GM12864 (cell line): ENCODE data around the gene SOX6.
A peak's percentile ranks its signal among the peaks of the same experiment; 100 is the strongest.

Experiments
- DNase-seq: peaks from one replicate; pipeline ENCODE4 v3.0.0-alpha.2; 2011; ENCODE audit warnings: low read depth
- H3K4me3 ChIP-seq: 2 replicates; pipeline ENCODE4 v1.5.1; 2011; ENCODE audit warnings: mild to moderate bottlenecking, low read depth, low read length, control low read depth
- CTCF ChIP-seq: IDR thresholded peaks from 2 replicates; pipeline ENCODE4 v1.5.1; 2011; ENCODE audit warnings: low read depth, mild to moderate bottlenecking, moderate library complexity, low read length, control low read depth, inconsistent platforms; ENCODE audit errors: missing control alignments

Gene SOX6

GRCh38 chr11:15971215-15971546 is 385.2 kb downstream of the SOX6 start:
- DNase-seq = no peak
- H3K4me3 ChIP-seq = no peak overlapping the region
- no peak for TF ChIP-seq CTCF

GRCh38 chr11:15970506-15971214 is 385.7 kb downstream of the SOX6 start:
- DNase-seq = no peak
- H3K4me3 ChIP-seq = no peak overlapping the region
- TF ChIP-seq CTCF = no peak

GRCh38 chr11:15969701-15970329 is 386.5 kb downstream of the SOX6 start:
- DNase-seq = peak; percentile 34

GRCh38 chr11:15969281-15969680 is 387.1 kb downstream of the SOX6 start:
- TF ChIP-seq CTCF = no peak
- peak; percentile 29 for DNase-seq
- no peak overlapping the region for H3K4me3 ChIP-seq

More at GRCh38 chr11:15969701-15970329, 386.5 kb downstream of the SOX6 start:
- no peak overlapping the region for H3K4me3 ChIP-seq
- TF ChIP-seq CTCF = no peak

- no peak for TF ChIP-seq CTCF
- H3K4me3 ChIP-seq = no peak overlapping the region
- no peak for DNase-seq
These were observed 387.8 kb downstream of the SOX6 start for GRCh38 chr11:15968461-15969130.

- no peak for TF ChIP-seq CTCF
- H3K4me3 ChIP-seq = no peak overlapping the region
- no peak for DNase-seq
These were observed 388.4 kb downstream of the SOX6 start for GRCh38 chr11:15967966-15968365.
